Coronary artery (tissue), 2 donors: ENCODE data around the gene CHMP5.

ENCODE experiments used
- DNase-seq: peaks from one replicate; pipeline ENCODE4 v3.0.0-alpha.2; 2017; ENCODE audit warnings: low spot score
- H3K27ac ChIP-seq, 2 donors: fragments of 200-600 bp; sonication (generic); one replicate each; pipeline ENCODE4 v1.5.1; 2016 to 2019
- H3K4me3 ChIP-seq: fragments of 200-600 bp; sonication (generic); 2 replicates; pipeline ENCODE4 v1.5.1; 2016; ENCODE audit warnings: mild to moderate bottlenecking, moderate library complexity
- TF ChIP-seq, protein P1 (sequence below): fragments of 200-600 bp; sonication (generic); IDR thresholded peaks from one replicate; pipeline ENCODE4 v1.5.1; 2019; ENCODE audit warnings: antibody characterized with exemption

The CHMP5 gene

DNA sequence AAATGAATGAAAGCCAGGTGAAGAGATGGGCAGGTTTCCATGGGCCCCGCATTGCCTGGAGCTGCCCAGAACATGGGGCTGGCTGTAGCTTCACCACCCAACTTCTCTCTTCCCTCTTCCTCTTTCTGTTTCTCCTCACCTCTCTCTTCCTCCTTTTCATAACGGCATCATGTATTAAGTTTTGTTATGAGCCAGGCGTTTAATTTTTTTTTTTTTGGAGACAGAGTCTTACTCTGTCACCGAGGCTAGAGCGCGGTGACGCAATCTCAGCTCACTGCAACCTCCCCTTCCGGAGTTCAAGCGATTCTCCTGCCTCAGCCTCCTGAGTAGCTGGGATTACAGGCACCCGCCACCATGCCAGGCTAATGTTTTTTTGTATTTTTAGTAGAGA is 37.8 kb upstream of the CHMP5 start:
- DNase-seq, result no peak
- TF ChIP-seq, protein P1, sequence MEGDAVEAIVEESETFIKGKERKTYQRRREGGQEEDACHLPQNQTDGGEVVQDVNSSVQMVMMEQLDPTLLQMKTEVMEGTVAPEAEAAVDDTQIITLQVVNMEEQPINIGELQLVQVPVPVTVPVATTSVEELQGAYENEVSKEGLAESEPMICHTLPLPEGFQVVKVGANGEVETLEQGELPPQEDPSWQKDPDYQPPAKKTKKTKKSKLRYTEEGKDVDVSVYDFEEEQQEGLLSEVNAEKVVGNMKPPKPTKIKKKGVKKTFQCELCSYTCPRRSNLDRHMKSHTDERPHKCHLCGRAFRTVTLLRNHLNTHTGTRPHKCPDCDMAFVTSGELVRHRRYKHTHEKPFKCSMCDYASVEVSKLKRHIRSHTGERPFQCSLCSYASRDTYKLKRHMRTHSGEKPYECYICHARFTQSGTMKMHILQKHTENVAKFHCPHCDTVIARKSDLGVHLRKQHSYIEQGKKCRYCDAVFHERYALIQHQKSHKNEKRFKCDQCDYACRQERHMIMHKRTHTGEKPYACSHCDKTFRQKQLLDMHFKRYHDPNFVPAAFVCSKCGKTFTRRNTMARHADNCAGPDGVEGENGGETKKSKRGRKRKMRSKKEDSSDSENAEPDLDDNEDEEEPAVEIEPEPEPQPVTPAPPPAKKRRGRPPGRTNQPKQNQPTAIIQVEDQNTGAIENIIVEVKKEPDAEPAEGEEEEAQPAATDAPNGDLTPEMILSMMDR, result no peak
- Histone ChIP-seq H3K27ac (peak overlapping the region in 1 of 2 donors; percentile 29), H3K4me3 (no peak overlapping the region)

DNA sequence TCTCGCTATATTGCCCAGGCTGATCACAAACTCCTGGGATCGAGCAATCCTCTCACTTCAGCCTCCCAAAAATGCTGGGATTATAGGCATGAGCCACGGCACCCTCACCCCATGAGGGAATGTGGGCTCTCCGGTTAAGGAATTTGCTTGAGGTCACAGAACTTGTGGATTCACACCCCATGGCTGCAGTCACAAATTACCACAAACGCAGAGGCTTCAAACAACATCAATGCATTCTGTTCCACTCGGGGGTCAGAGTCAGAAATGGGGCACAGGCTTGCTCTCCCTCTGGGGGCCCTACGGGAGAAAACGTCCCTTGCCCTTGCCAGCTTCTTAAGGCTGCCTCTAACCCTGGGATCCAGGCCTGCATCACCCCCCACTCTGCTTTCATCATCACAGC is 37.1 kb upstream of the CHMP5 start:
- TF ChIP-seq, protein P1, result no peak
- DNase-seq, result no peak
- no peak overlapping the region for H3K27ac ChIP-seq
- H3K4me3 ChIP-seq, result no peak overlapping the region

DNA sequence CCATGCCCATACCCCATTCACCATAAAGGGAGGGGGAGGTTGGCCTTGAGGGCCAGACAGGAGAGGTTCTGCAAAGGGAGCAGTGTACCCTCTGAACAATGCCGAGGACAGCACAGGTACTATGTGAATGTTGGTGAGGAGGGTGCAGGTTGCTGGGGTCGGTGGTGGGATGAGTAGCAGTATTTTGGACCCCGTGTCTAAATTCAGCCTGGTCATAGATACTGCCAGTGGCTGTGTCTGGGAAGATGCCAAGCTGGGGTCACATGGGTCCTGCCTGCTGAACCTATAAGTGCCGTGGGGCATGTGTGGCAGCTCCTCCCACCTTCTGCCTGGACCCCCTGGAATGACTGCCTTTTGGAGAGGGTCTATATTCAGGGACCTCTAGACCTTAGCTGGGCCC is 36.2 kb upstream of the CHMP5 start:
- H3K4me3 ChIP-seq, result no peak overlapping the region
- H3K27ac ChIP-seq, result no peak overlapping the region
- DNase-seq, result no peak
- TF ChIP-seq, protein P1, result no peak

DNA sequence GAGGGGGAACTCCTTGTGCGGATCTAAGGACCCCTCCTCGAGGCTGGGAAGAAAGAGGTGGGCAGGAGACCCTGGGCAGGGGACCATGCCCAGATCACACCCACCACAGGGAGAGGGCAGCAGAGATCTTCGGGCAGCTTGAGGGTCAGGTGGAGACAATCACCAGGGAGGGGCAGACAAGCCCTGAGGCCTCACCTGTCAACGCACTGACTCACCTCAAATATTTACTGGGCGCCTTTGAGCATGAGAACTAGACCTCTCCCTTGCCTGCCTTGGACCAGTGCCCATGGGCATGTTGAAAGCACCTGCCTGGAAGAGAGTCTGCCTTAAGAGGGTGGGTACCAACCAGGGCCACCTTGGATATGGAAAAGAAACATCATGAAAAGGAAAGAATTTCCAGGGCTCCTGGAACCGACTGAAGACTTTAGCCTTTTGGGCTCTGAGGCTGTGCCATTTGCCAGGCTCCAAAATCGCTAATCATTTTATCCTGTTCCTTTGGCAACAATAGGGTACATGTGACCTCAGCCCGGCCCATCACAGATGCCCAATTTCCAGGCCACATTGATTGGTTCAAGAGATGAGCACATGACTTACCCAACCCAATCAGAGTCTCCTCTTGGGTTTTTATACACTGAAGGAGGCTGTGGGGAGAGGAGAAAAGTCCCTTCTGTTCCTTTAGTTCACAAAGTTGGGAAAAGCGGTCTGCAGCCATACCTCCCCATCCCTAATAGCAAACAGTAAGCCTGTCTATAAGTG is 35.3 kb upstream of the CHMP5 start:
- no peak overlapping the region for H3K27ac ChIP-seq
- TF ChIP-seq, protein P1, result no peak
- no peak for DNase-seq

DNA sequence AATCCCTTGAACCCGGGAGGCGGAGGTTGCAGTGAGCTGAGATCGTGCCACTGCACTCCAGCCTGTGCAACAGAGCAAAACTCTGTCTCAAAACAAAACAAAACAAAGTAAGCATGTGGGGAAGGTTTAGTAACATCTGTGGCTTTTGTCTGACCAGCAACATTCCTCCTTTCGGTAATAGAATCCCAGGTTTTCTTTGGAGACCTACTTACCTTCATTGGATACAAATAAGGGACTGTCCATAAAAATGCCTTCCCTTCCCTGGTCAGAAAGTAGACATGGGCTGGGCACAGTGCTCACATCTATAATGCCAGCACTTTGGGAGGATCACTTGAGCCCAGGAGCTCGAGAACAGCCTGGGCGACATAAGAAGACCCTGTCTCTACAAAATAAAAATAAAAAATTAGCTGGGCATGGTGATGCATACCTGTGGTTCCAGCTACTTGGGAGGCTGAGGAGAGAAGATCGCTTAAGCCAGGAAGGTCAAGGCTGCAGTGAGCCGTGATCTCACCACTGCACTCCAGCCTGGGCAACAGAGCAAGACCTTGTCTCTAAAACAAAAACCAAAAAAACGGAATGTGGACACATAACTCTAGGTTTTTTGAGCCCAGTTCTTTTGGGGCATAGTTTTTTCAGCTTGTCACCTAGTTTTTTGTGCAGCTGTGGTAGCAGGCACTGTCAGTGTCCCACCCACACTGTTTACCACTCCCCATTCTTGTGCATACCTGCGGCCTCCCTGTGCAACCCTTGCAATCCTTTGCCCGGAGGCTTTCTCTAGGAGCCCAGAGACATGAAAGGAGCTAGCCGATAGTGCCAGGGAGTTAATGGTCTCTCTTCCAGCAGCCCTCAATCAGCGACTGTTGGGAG is 33.9 kb upstream of the CHMP5 start:
- H3K4me3 ChIP-seq, result no peak overlapping the region
- no peak overlapping the region for H3K27ac ChIP-seq
- no peak for DNase-seq
- TF ChIP-seq, protein P1, result no peak

More for the DNA sequence above, 35.3 kb upstream of the CHMP5 start:
- H3K4me3 ChIP-seq, result no peak overlapping the region

DNA sequence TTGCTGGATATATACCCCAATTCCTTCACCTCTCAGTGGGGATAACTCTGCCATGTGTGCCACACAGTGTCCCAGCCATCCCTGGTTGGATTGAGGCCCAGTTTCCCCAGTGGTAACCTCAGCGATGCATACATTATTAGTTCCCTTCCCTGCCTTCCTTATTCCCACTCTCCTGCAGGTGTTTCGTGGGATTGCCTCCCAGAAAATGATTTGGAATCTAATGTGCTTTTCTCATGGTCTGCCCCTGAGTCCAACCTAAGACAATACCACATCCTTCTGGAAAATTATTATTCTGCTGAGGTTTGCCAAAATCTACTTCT is 33.3 kb upstream of the CHMP5 start:
- DNase-seq, result no peak
- TF ChIP-seq, protein P1, result no peak
- Histone ChIP-seq H3K27ac (no peak overlapping the region), H3K4me3 (no peak overlapping the region)
